HG02763 (cell line): Measurements from ENCODE around the gene CIDEA.
A peak's percentile ranks its signal among the peaks of the same experiment; 100 is the strongest.
"Not testable (repeated sequence)": the region's sequence is repeated elsewhere in the genome, so short reads cannot be mapped to it uniquely, and the experiment has no call there.

Source experiments
- ATAC-seq: cut with Tn5 transposase; IDR thresholded peaks from one replicate; pipeline ENCODE4 v1.9.1; 2021; ENCODE audit warnings: mild to moderate bottlenecking, moderate library complexity; ENCODE audit not compliant: unreplicated experiment

Gene CIDEA

GRCh38 chr18:12254136-12254819 is at the start of gene CIDEA:
Gene CIDEA (plus strand): TSS chr18:12254361. CDS start chr18:12254384, 23 bp downstream.
- no peak for ATAC-seq

GRCh38 chr18:12208296-12209153 is 45.6 kb upstream of the CIDEA start:
- ATAC-seq, result not testable (repeated sequence)

- ATAC-seq, result not testable (repeated sequence)
Measured at GRCh38 chr18:12212308-12212707, 41.9 kb upstream of the CIDEA start.

GRCh38 chr18:12214296-12215005 is 39.7 kb upstream of the CIDEA start:
- ATAC-seq, result not testable (repeated sequence)

GRCh38 chr18:12216471-12216870 is 37.7 kb upstream of the CIDEA start:
- ATAC-seq, result not testable (repeated sequence)

- ATAC-seq, result not testable (repeated sequence)
Measured at GRCh38 chr18:12218603-12219002, 35.6 kb upstream of the CIDEA start.

GRCh38 chr18:12222041-12222440 is 32.1 kb upstream of the CIDEA start:
- not testable (repeated sequence) for ATAC-seq

GRCh38 chr18:12223326-12223725 is 30.8 kb upstream of the CIDEA start:
- not testable (repeated sequence) for ATAC-seq

- not testable (repeated sequence) for ATAC-seq
Measured at GRCh38 chr18:12226807-12227206, 27.4 kb upstream of the CIDEA start.

GRCh38 chr18:12227399-12228186 is 26.6 kb upstream of the CIDEA start:
- ATAC-seq, result not testable (repeated sequence)

- ATAC-seq, result not testable (repeated sequence)
Measured at GRCh38 chr18:12228308-12228707, 25.9 kb upstream of the CIDEA start.

- not testable (repeated sequence) for ATAC-seq
Measured at GRCh38 chr18:12230561-12230960, 23.6 kb upstream of the CIDEA start.

GRCh38 chr18:12231040-12231882 is 22.9 kb upstream of the CIDEA start:
- ATAC-seq, result no peak

- no peak for ATAC-seq
Measured at GRCh38 chr18:12231986-12232385, 22.2 kb upstream of the CIDEA start.

- no peak for ATAC-seq
Measured at GRCh38 chr18:12233378-12233777, 20.8 kb upstream of the CIDEA start.

- no peak for ATAC-seq
Measured at GRCh38 chr18:12234451-12235190, 19.5 kb upstream of the CIDEA start.

- ATAC-seq, result no peak
Measured at GRCh38 chr18:12236141-12236540, 18.0 kb upstream of the CIDEA start.

GRCh38 chr18:12236934-12237832 is 17.0 kb upstream of the CIDEA start:
- ATAC-seq, result peak; percentile 71
